HG02588 (cell line): ENCODE data around the gene MECP2.

Experiments used
- ATAC-seq: cut with Tn5 transposase; IDR thresholded peaks from one replicate; pipeline ENCODE4 v1.9.1; 2021; ENCODE audit warnings: mild to moderate bottlenecking, moderate library complexity; ENCODE audit not compliant: unreplicated experiment

Gene MECP2

GRCh38 chrX:154064637-154065435 is 32.7 kb downstream of the MECP2 start:
- ATAC-seq: no peak

DNA sequence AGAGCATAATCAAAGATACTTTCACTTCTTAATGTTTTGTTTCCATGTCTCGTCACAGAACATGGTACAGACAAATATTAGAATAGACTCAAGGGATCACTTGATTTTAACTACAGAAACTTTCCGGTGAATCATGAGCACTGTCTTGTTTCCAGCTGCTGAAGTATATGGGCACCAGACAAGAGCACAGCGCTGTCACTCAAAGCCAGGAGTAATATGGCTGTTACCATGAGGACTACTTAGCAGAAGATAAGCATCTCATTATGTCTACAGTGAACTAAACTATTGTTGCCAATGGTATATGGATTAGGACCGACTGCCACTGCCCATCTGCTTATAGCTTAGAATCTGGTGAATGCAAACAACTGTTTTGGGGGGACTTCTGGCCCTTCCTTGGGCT is 34.3 kb downstream of the MECP2 start:
- ATAC-seq: no peak

DNA sequence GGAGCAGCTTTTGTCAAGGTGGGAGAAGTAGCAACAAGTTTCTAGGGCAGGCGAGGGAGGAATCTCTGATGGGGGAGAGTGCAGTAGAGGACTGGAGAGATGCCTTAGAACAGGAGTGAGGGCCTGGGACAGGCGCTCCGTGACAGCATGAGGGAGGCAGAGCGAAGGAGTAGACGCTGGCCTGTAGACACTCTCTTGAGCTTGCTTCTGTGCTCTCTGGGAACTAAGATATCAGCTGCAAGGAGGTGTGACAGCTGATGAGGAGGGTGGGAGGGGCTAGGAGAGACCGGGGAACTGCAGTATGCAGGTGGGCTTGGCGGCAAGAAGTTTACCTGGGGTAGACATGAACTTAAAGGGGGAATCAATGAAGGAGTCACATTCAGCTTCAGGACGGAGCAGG is 35.7 kb downstream of the MECP2 start:
- ATAC-seq: no peak

DNA sequence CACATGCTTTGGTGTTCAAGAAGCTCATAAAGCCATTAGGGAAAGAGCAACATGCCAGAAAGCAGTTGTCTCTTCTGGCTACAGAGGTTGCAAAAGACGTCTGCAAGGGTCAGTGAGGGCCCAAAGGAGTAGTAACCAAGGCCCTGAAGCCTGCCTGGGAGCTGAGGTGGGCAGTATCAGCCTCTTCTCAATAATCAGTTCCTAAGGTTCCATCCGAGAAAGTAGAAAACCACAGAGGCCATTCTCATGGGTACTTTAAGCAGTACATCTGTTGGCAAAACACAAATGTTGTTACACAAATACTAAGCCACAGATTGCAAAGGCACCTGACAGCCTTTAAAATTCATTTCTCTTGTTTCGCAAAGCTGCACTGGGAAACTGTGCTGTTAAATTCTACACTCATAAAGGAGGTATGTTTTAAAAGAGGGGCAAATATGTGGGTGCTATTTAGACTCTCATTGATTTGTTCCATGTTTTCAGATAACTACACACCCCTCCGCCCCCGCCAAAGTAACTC is 37.7 kb downstream of the MECP2 start:
- ATAC-seq: no peak

- ATAC-seq: no peak
Measured at GRCh38 chrX:154059231-154059630, 38.3 kb downstream of the MECP2 start.

DNA sequence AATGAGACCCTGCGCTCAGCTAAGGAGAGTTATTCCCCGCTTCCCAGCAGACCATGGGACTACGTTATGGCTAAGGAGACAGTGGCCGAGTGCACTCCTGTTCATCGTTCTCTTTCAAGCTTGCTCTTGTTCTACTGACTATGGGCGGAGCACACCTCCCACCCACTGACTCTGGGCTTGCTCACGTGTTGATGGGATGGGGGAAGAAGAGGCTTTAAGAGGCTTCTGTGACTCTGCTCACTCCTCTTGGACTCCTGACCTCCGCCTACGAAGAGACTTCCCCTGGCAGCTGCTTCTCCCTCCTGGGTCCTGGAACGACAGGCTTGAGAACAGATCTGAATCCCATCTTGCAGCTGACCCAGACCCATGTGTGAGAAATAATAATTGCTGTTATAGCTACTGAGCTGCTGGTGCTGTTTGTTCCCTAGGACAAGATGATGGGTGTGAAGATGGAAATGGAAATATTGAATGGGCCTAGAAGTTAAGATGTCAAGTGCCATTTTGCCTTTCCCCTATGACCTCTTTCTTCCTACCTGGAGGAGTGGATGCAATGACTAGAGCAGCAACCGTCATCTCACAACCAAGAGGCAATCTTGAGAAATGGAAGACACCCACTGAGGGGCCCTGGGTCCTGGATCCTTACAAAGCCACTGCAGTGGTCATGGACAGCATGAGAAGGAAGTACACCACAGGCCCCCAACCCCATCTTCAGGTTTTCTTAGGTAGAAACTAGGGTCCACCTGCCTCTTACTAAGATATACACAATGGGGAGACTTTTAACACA is 39.1 kb downstream of the MECP2 start:
- no peak for ATAC-seq

DNA sequence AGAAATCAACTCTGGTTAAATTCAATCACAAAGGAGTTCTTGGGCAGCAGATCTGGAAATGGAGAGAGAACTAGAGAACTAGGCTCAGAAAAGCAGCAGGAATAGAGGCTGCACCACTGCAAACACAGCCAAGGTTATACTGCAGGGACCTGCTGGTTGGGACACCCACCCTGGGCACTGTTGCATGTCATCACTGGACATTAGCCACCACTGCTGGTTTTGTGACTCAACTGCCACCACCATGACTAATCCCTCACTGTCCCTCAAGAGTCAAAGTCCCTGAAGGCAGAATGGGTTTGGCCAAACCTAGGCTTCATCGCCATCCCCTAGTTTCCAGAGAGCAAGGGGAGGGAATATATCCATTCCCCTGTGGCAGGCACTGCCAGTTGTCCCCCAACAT is 39.7 kb downstream of the MECP2 start:
- ATAC-seq: no peak

DNA sequence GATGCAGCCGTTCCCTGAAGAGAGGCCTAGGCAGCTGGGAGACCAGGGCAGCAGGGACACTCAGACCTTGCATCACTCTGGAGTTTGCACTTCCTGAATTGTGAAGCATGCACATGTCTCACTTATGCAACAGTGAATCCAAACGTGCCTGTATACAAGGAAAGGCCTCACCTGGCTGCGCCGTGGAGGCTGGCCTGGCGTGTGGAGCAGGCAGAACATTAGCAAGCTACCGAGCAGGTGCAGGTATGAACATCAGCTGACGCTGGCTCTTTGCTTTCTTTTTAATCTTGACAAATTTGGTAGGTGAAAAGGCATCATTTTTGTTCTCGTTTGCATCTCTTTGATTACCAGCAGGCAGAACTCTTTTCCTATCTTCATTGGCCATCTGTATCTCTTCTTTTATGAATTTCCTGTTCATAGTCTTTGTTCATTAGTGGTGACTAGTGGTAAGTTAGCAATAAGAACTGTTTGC is 40.7 kb downstream of the MECP2 start:
- no peak for ATAC-seq

DNA sequence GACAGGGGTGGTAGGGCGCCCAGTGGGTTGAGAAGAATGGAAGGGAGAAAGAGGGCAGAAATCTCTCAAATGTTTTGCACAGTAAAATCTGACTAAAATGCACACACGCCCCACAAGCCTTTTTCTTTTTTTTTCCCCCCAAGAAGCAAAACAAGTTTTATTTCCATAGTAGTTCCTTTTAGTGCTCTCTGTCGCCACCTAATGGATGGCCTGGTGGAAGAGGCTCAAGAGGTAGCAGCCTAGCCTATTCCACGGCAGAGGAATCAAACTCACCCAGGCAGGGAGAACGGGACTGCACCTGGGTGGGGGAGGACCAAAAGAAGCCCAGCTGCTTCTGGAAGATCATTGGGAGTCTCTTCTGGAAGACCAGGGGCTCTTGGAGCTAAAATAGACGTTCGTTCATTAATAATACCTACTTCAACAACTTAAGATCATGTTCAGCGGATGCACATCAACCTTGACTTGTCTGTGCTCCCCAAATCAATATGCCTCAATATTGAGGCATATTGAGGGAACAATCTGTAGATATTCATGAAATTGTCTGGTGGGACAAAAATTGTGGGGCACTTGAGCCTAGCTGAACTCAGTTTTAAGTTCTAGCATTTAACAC is 46.2 kb downstream of the MECP2 start:
- ATAC-seq: no peak

GRCh38 chrX:154050113-154050495 is 47.4 kb downstream of the MECP2 start:
- no peak for ATAC-seq

- no peak for ATAC-seq
Measured at GRCh38 chrX:154049209-154050112, 48.1 kb downstream of the MECP2 start.

- no peak for ATAC-seq
Measured at GRCh38 chrX:154048398-154048797, 49.1 kb downstream of the MECP2 start.

DNA sequence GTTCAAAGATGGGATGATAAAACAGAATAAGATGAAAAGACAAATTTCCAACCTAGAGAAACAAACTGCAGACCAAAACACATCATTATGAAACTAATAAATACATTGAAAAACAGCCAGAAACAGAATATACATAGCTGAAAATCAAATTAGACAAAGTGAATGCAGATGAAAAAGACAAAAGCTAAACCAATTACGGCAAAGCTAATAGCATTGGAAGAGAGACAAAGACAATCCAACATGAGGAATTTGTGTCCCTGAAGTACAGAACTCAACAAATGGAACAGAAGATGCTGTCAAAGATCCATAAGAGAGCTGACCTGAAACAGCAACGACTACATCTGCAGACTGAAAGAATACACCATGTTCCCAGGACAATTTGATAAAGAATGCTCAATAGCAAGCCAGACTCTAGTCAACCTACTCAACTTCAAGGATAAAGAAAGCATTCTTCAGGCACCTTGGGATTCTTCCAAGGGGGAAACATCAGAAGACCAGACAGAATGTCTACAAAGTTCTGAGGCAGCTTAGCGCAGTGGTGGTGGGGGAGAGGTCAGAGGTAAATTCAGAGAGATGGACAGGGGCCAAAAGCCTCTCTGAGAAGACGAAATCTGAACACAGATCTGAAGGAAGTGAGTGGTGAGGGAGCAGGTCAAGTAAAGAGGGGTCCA is 50.4 kb downstream of the MECP2 start:
- ATAC-seq: no peak

DNA sequence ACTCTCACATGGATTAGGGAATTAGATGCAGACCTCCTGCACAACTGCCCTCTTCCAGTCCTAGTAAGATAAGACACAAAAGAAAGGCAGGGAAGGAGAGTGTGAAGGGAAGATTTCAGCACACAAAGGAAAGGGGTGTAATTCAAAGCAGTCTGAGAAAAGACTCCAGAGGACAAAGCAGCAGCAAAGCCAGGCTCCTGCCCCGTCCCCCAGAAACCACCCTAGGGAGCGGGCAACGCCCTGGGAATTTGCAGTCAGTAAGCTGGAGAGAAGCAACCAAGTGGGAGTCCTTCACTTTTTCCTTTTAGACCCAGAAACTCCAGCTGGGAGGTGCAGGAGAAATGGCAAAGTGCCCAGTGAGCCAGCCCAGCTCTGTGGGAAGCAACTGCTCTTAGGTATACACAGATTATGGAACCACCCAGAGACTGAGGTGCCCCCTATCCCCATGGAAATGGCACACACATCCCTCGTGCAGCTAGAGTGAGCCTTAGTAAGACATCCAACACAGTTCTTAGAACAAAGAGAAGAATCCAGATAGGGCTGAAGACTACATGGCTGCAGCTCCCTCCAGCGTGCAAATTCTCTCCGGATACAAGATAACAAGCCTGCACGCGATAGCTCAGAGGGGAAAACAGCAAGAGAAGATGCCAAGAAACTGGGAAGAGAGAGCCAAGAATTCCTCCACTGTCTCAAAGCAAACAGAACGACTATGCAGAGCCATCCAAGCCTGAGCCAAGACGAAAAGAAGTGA is 51.3 kb downstream of the MECP2 start:
- no peak for ATAC-seq

GRCh38 chrX:154044091-154044490 is 53.4 kb downstream of the MECP2 start:
- ATAC-seq: no peak

- no peak for ATAC-seq
Measured at GRCh38 chrX:154043003-154043763, 54.3 kb downstream of the MECP2 start.

DNA sequence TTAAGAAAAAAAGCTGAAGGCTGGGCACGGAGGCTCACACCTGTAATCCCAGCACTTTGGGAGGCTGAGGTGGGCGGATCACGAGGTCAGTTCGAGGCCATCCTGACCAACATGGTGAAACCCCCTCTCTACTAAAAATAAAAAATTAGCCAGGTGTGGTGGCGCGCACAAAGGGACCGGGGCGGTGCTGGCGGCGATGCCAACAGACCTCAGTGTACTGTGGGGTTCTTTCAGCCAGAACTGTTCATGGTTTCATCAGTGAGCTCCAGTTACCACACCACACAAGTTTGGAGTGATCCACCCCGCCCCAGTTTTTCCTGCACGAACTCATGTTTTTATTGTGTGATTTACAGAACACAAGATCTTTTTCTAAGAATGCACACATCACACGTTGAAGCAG is 56.7 kb downstream of the MECP2 start:
- no peak for ATAC-seq

DNA sequence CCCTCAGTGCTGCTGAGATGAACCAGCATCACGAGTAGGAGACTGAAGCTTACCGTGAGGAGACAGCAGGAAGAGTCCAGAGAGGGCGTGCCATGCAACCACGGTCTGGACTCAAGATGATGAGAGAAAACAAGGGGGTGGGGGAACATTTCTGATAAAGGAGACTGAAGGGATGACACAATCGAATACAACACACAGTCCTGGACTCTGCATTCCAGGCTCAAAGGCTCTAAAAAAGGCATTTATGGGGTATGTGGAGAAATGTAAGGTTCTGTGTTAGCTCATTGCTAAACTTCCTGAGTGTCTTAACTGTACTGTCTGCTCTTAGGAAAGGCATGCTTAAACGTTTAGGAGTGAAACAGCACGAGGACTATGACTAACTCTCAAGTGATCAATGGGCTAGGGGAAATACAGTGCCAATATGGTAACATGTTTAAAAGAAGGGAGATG is 57.2 kb downstream of the MECP2 start:
- no peak for ATAC-seq
